Measurements from ENCODE around the gene KCNN3.

DNA sequence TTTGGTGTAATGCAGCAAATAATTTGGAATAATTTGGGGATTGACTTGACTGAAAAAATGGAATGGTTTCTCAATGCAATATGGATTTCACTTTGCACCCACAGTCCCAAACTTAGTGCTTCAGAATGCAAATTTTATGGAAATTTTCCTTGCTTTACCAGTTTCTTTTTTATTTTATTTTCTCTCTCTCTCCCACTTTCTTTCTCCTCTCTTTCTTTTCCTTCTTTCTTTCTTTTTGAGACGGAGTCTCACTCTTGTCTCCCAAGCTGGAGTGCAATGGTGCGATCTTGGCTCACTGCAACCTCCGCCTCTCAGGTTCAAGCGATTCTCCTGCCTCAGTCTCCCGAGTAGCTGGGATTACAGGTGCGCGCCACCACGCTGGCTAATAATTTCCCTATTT is 110.3 kb downstream of the KCNN3 start:
- TF ChIP-seq POLR2A (IDR thresholded peaks at IDR 0.05; ENCODE audit: low read length): no peak
- no peak for TF ChIP-seq GATA1 (IDR thresholded peaks at IDR 0.05; ENCODE audit: low read depth, low read length)
